Measurements from ENCODE around the gene RRP8.

The RRP8 gene

DNA sequence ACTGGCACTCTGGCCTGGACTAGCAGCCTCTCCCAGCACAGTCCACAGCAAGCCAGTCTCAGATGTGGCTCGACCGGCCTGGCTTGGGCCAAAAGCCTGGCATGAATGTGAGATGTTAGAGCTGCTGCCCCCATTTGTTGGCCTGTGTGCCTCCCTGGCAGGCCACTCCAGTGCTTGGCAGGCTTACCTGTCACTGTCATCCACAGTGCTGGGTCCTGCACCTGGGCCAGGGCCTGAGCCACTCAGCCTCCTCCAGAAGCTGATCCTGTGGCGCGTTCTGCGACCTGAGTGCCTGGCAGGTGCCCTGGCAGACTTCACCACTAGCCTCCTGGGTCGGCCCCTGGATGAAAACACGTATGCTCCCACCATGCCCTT lies 36.1 kb downstream of the RRP8 start:
- DNase-seq (ENCODE audit: low spot score), result peak; percentile 41

DNA sequence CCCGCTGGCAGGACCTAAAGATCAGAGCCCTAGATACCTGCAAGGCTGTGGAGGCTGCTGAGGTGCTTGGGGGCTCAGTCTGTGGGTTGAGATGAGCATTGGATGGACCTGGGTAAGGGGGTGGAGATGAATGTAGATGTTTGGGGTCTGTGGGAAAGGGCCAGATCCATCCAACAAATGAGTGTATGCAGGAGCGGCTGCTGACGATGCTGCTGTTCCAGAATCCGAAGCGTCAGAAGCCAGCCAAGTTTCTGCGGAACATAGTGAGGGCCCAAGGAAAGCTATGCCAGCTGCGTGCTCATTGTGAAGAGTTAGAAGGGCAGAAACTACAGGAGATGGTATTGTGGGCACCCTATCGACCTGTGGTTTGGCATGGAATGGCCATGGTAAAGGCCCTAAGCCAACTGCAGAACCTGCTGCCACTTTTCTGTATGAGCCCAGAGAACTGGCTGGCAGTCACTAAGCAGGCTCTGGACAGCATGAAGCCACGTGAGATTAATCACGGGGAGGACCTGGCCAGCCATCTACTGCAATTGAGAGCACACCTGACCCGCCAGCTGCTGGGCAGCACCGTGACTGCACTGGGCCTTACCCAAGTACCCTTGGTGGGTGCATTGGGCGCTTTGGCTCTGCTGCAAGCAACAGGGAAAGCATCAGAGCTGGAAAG lies 36.6 kb downstream of the RRP8 start:
- DNase-seq (ENCODE audit: low spot score), result peak; percentile 54

DNA sequence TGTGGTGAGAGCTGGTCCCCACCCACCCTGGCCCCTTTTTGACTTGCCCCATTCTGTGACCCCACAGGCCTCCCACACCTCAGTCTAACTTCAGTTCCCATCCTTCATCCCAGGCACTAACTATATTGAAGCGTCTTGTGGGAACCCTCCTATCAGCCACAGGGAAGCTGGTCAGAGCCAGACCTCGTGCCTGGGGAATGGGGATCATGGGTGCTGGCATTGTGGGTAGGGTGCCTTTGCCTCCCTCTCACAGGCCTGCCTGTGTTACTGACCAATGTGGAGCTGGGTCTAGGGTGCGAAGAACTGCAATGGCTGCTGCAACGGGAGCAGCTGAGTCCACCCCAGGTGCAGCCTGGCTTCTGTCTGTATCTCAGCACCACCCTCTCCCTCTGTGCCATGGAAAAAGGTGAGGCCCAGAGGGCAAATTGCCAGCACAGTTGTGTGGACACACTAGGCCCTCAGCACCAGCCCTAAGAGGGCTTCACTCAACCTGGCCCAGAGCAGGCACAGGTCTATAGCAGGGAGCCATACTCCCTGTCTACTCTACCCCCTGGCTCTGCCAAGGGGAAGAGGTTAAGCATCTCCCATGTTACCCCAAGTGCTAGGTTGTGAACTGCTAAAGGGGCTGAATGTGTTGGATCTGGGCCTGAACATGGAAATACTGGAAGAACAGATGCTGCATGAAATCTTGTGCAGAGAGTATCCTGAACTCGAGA lies 37.3 kb downstream of the RRP8 start:
- DNase-seq (ENCODE audit: low spot score), result no peak

DNA sequence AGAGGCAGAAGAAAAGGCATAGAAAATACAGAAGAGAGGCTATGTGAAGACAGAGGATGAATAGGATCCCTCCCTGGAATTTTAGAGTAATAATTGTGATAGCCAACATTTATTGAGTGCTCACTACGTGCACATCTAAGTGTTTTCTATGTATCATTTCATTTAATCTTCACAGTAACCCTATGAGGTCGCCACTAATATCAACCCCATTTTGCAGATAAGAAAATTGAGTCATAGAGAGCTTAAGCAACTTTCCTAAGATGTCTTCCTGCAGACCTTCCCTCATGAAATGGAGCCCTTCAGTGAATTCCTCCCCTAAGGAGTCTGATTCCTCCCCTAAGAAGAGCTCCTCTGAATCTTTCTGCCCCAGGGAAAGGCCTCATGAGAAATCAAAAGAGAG lies 38.1 kb downstream of the RRP8 start:
- DNase-seq (ENCODE audit: low spot score), result no peak

DNA sequence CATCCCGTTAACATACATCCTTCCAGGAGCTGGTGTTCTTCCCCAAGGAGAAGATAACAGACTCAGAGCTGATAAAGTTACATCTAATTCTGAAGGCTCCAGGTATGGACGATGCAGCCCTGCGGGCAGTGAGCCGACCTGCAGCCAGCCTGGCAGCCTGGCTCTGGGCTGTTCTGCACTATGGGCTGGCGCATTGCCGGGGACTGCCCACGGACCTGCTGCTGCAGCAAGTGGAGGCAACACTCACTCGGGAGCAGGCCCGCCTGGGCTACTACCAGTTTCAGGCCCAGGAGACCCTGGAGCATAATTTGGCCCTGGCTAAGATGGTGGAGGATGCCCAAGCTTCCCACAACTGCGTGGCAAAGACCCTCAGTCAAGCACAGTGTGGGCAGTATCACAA lies 39.7 kb downstream of the RRP8 start:
- DNase-seq (ENCODE audit: low spot score), result no peak

DNA sequence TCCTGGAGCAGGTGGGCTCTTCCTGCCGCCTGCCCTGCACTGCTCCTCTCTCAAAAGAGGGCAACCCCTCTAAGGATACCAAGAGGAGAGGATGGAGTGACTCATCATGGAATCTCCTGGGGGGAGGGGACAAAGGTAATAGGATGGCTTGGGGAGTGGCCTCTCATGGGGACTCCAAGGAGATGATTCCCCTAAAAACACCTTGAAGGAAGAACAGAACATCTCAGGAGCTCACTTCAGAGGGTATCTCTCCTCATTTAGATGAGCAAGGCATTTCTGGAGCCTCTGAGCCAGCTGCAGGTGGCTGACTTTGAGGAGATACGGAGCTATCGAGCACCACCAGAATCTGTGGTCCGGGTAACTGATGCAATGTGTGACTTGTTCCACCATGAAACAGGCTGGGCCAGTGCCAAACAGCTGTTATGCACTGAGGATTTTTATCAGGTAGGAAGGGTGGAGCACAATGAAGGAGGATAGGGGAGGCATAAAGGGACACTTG lies 40.2 kb downstream of the RRP8 start:
- no peak for DNase-seq (ENCODE audit: low spot score)

DNA sequence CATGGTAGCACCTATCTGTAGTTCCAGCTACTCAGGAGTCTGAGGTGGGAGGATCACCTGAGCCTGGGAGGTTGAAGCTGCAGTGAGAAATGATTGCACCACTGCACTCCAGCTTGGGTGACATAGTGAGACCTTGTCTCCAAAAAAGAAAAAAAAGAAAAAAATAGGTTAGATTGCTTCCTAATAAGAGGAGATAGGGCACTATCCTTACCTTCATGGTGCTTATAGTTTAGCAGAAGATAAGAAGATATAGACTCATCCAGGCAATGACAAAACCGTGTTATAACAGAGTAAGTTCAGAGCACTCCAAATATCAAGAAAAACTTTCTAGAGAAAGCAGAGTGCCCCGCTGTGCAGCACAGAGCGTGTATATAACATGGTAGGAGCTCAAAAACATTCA lies 42.1 kb downstream of the RRP8 start:
- DNase-seq (ENCODE audit: low spot score), result no peak

DNA sequence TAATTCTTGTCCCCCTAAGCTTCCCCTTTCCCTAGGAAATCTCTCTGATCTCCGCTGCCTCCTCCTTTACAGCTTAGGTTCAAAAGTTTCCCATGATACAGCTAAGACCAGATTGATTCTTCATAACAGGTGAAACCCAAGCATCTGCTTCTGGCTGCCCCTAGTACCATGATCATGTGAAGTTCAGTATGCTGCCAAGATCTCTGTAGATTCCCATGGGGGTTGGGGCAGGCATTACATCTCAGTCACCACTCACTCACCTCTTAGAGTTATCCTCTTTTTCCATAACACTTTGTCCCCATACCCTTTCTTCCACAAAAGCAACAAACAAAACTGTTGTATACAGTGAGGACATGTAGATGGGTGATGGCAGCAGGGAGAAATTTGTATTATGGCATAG lies 44.0 kb downstream of the RRP8 start:
- no peak for DNase-seq (ENCODE audit: low spot score)

DNA sequence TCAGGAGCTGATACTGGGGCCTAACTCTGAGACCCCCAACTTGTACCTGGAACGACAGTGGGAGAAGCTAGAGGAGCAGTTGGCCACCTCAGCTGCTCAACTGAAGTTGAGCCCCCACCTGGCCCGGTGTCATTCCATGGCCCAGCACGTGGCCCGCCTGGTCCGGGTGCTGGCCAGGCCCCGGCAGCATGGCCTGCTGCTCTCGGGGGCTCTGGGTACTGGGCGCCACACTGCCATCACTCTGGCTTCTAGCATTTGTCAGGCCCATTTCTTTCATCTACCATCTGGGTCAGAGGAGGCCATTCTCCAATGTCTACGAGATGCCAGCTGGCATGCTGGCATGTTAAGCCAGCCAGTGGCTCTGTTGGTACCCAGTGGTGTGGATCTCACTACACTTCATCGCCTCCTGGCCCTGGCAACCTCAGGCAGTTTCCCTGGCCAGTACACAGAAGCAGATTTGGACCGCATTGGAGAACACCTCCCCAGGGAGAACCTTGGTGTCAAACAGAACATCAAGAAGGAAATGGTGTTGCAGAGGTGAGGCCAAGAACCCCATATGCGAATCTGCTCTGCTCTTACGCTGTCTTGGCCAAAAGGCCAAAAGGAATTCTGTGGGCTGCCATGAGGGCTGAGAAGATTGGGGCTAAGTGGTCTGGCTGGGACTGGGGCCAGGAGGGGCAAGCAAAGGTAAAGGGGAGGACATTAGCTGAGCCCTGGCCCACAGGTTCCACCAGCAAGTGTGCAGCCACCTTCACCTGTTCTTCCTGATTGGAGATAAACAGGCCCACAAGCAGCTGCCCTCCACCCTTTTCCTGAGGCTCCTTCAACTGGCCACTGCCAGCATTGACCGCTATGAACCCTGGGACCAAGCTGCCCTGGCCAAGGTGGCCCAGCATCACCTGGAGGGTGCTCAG lies 45.4 kb downstream of the RRP8 start:
- peak; percentile 22 for DNase-seq (ENCODE audit: low spot score)

DNA sequence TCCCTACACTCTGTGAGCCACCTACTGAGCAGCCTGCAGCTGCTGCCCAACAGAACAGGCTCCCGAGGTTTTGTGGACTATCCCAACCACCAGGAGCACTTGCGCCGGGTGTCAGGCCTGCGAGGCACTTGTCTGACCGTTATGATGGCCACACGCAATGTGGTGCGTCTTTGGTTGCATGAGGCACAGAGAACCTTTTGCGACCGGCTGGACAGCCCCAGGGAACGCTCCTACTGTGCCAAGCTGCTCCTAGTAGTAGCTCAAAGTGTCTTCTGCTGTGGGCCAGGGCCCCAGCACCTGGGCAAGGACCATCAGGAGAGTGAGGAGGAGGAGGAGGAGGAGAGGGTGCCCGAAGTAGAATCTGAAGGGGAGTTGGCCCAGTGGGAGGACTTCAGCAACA lies 46.4 kb downstream of the RRP8 start:
- DNase-seq (ENCODE audit: low spot score), result no peak

DNA sequence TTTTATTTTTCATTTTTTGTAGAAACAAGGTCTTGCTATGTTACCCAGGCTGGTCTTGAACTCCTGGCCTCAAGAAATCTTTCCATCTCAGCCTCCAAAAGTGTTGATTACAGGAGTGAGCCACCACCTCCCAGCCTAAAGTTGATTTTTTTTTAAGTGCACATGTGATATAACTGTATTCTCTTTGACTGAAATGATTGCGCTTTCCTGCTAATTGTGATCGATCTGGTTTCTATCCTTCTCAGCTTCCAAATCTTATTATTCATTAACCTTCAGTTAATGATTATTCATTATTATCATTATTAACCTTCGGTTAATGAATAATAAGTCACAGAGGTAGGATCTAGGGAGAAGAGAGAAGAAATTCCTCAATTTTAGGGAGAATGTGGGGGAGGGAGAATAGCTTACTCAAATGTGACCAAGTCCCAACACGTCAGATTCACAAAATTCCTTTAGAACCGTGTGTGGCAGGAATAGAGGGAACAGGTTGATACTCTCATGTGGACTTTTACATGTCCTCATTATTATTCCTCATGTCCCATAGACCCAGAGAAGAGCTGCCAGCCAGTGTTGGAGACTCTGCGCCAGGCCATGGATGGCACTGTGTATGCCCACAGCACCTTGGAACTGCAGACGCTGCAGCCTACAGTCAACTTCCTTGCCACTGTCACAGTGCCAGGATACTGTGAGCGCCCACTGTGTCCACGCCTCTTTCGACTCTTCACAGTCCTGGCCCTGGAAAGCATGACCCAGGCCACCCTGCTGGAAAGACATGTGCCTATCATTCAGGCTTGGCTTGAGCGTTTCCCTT lies 47.1 kb downstream of the RRP8 start:
- no peak for DNase-seq (ENCODE audit: low spot score)

DNA sequence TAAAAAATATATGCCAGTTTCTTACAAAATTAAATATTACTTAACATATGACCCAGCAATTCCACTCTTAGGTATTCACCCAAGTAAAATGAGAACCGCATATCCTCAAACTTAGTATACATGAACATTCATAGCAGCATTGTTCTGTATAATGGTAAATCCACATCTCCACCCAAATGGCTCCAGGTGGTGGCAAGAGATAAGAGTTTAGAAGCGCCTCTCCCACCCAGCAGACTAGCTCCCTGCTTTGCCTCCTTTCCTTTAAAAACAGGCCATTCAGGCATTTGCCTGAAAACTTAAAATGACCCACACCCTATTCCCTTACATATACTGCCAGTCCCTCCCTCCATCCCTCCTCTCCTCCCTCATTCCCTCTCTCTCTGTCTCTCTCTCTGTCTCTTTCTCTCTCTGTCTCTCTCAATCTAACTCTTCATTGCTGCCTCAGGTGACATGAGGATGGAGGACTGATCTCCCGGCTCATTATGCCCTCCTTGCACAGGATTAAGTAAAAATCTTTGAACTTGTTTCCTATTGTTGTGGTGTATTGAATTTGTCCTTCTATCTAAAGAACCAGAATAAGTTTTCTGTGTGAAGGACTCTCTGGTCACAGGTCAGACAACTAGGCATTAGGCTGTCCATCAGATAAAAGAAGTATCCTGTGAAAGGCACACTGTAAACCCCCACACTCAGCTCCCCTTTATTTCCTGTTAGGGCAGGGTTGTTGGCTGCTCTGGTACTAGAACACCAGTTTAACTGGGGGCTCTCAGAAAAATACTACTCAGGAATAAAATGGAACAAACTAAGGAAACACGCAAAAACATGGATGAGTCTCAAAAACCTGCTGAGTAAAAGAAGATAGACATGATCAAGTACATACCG lies 48.3 kb downstream of the RRP8 start:
- DNase-seq (ENCODE audit: low spot score), result no peak

DNA sequence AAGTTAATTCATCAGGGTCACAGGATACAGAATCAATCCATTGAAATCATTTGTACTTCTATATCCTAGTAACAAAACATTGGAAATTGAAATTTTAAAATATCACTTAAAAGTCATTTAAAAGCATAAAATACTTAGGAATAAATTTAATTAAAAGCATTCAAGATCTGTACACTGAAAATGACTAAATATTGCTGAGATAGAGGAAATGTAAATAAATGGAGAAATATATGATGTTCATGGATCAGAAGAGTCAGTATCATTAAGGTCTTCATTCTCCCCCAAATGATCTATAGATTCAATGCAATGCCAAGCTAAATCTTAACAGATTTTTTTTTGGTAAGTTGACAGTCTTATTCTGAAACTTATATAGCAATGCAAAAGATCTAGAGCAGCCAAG lies 49.8 kb downstream of the RRP8 start:
- DNase-seq (ENCODE audit: low spot score), result no peak

DNA sequence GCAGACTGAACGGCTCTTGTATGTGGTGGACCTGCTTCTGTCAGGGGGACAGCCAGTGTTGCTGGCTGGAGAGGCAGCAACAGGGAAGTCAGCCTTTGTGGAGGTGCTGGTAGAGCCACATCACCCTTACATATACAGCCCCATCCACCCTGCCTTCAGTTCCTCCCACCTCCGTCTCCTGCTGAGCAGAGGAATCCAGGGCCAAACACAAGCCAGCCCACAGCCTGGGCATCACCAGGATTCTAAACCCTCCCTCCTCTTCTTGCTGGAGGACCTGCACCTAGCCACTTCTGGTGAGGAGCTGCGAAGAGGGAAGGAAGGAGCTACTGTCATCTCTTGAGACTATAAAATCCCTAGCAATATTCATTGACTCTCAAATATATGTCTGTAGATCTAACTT lies 54.8 kb downstream of the RRP8 start:
- DNase-seq (ENCODE audit: low spot score), result no peak

DNA sequence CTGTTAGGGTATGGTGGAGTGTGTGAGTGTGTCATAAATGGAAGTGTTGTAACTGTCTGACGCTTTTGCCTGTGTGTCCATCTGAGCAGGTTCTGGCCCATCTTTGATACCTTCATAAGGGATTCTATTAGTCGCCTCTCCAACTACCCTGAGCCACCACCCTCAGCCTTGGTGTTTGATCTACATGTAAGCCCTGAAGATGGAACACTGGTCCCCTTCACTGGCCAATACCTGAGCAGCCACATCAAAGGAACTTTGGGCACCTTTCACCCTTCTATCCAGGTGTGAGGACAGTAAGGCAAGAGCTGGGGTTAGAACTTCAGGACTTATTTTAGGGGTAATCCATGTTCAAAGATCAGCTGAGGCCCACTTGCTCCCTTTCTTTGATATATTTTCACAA lies 55.3 kb downstream of the RRP8 start:
- DNase-seq (ENCODE audit: low spot score), result no peak

DNA sequence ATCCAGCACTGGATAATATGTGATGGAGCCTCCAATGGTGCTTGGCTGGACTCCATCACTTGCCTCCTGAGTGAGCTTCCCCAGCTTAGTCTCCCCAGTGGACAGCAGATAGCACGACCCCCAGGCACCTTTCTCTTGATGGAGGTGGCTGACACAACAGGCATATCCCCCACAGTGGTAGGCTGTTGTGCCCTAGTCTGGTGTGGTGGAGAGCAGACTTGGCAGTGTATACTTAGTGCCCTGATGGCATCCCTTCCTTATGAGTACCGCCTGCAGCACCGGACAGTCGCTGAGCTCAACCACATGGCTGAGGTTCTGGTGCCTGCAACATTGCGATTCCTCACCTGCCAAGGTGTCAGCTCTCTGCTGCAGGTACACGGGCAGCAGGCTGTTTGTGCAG lies 56.2 kb downstream of the RRP8 start:
- DNase-seq (ENCODE audit: low spot score), result no peak

DNA sequence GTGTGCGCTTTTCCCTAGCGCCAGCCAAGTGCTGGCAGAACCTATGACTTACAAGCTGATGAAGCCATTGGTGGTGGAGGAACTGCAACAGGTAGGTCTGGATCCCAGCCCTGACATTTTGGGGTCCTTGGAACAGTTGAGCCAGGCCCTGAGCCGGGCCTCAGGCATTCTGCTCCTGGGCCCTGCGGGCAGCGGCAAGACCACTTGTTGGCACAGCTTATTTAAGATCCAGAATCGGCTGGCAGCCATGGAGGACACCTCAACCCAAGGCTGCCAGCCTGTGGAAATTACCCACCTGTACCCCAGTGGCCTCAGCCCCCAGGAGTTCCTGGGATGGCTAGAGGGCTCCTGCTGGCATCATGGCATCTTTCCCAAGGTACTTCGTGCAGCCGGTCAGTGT lies 56.7 kb downstream of the RRP8 start:
- DNase-seq (ENCODE audit: low spot score), result no peak

DNA sequence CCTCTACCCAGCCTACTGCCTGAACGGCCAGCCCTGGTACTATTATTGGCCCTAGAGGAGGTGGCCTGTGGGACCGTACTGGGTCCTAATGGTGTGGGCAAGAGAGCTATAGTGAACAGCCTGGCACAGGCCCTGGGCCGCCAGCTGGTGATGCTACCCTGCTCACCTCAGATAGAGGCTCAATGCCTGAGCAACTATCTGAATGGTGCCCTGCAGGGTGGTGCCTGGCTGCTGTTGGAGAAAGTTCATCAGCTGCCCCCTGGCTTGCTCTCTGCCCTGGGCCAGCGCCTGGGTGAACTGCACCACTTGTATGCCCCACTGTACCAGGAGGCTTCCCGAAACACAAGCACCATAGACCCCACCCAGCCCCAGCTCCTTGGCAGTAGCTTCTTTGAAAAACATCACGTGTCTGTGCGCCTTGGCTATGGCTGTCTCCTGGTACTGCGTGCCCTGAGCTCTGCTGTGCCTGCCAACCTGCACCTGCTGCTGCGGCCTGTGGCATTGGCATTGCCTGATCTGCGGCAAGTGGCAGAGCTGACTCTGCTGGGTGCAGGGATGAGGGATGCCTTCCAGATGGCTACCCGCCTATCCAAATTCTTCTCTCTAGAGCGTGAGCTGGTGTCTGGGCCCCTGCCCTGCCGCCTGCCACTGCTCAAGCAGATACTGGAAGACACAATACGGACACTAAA lies 57.4 kb downstream of the RRP8 start:
- no peak for DNase-seq (ENCODE audit: low spot score)
